Measurements from ENCODE around the gene PCARE.

Gene PCARE

GRCh38 chr2:29033172-29033571, 41.2 kb downstream of the PCARE start:
- no peaks in the 10 kb centered on the region for H3K9me3 ChIP-seq (replicated peaks; ENCODE audit: insufficient read depth, low read length)
- H3K9me2 ChIP-seq (replicated peaks; ENCODE audit: insufficient read depth, low read length), result no peaks in the 10 kb centered on the region
- H3K36me3 ChIP-seq (replicated peaks; ENCODE audit: insufficient read depth, low read length), result no peaks in the 10 kb centered on the region
- no peak overlapping the region for H3K4me2 ChIP-seq (ENCODE audit: low read depth, low read length)
- no peaks in the 10 kb centered on the region for H3F3A ChIP-seq (ENCODE audit: insufficient read depth, low read length)
- H3K27me3 ChIP-seq (replicated peaks; ENCODE audit: insufficient read depth, low read length), result no peaks in the 10 kb centered on the region
- no peak for DNase-seq
- H4K20me1 ChIP-seq (ENCODE audit: insufficient read depth, low read length), result no peaks in the 10 kb centered on the region
- H3K79me2 ChIP-seq (ENCODE audit: low read length), result no peaks in the 10 kb centered on the region
- TF ChIP-seq EZH2phosphoT487 (IDR thresholded peaks at IDR 0.05; ENCODE audit: low read length) (no peak), CTCF (IDR thresholded peaks at IDR 0.05; ENCODE audit: low read length) (no peak), EZH2 (optimal IDR thresholded peaks at IDR 0.05; ENCODE audit: low read depth, low read length) (no peak)
- H3K4me1 ChIP-seq (ENCODE audit: low read length), result no peaks in the 10 kb centered on the region
- no peak overlapping the region for H3K9ac ChIP-seq (ENCODE audit: low read length)
- no peak overlapping the region for H3K4me3 ChIP-seq (ENCODE audit: low read length)
- H2AFZ ChIP-seq (ENCODE audit: low read length), result no peak overlapping the region
- H3K27ac ChIP-seq (ENCODE audit: low read length), result no peak overlapping the region

DNA sequence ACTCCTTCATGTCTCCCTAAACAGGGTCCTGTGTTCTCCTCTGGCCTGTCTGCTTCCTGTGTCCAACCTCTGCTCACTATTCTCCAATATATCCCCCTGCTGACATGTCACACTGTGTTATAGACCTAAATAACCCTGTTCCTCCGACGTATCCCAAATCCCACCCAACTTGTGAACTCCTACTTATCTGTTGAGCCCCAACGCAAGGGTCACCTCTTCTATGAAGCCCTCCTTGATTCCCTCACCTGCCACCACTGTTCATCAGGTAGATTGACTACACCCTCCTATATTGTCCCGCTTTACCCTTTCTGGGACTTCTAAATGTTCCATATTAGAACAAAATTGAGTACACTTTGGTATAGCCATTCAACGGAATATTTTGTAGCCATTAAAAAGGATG, 42.1 kb downstream of the PCARE start:
- no peak for DNase-seq
- no peak for TF ChIP-seq CTCF (IDR thresholded peaks at IDR 0.05; ENCODE audit: low read length)
- TF ChIP-seq EZH2phosphoT487 (IDR thresholded peaks at IDR 0.05; ENCODE audit: low read length), result no peak
- no peak for TF ChIP-seq EZH2 (optimal IDR thresholded peaks at IDR 0.05; ENCODE audit: low read depth, low read length)
- Histone ChIP-seq H2AFZ (ENCODE audit: low read length) (no peak overlapping the region), H3K9me3 (replicated peaks; ENCODE audit: insufficient read depth, low read length) (no peaks in the 10 kb centered on the region), H3K36me3 (replicated peaks; ENCODE audit: insufficient read depth, low read length) (no peaks in the 10 kb centered on the region), H3K27ac (ENCODE audit: low read length) (no peak overlapping the region), H3K4me3 (ENCODE audit: low read length) (no peak overlapping the region), H3K4me1 (ENCODE audit: low read length) (no peaks in the 10 kb centered on the region), H3K4me2 (ENCODE audit: low read depth, low read length) (no peak overlapping the region), H3F3A (ENCODE audit: insufficient read depth, low read length) (no peaks in the 10 kb centered on the region), H3K9me2 (replicated peaks; ENCODE audit: insufficient read depth, low read length) (no peaks in the 10 kb centered on the region), H4K20me1 (ENCODE audit: insufficient read depth, low read length) (no peaks in the 10 kb centered on the region), H3K27me3 (replicated peaks; ENCODE audit: insufficient read depth, low read length) (no peaks in the 10 kb centered on the region), H3K9ac (ENCODE audit: low read length) (no peak overlapping the region), H3K79me2 (ENCODE audit: low read length) (no peaks in the 10 kb centered on the region)

DNA sequence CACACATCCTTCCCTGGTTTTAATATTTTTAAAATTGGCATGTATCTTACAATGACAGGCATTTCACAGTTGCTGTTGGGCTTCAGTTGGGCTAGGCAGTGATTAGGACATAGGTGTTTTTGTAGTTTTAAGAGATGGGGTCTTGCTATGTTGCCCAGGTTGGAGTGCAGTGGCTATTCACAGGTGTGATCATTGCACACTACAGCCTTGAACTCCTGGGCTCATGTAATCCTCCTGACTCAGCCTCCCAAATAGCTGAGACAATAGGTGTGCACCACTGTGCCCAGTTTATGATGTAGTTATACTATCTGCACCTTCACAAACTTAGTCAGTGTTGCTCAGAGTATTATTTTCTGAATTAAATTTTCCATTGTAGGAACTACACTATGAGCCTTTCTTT, 43.3 kb downstream of the PCARE start:
- H3K4me3 ChIP-seq (ENCODE audit: low read length), result no peak overlapping the region
- H3K36me3 ChIP-seq (replicated peaks; ENCODE audit: insufficient read depth, low read length), result no peaks in the 10 kb centered on the region
- no peak overlapping the region for H3K4me2 ChIP-seq (ENCODE audit: low read depth, low read length)
- TF ChIP-seq EZH2phosphoT487 (IDR thresholded peaks at IDR 0.05; ENCODE audit: low read length) (no peak), CTCF (IDR thresholded peaks at IDR 0.05; ENCODE audit: low read length) (no peak), EZH2 (optimal IDR thresholded peaks at IDR 0.05; ENCODE audit: low read depth, low read length) (no peak)
- no peaks in the 10 kb centered on the region for H3K9me2 ChIP-seq (replicated peaks; ENCODE audit: insufficient read depth, low read length)
- H3K9me3 ChIP-seq (replicated peaks; ENCODE audit: insufficient read depth, low read length), result no peaks in the 10 kb centered on the region
- no peak for DNase-seq
- no peak overlapping the region for H3K27ac ChIP-seq (ENCODE audit: low read length)
- no peaks in the 10 kb centered on the region for H4K20me1 ChIP-seq (ENCODE audit: insufficient read depth, low read length)
- H3K4me1 ChIP-seq (ENCODE audit: low read length), result no peaks in the 10 kb centered on the region
- H2AFZ ChIP-seq (ENCODE audit: low read length), result no peak overlapping the region
- H3K79me2 ChIP-seq (ENCODE audit: low read length), result no peaks in the 10 kb centered on the region
- no peaks in the 10 kb centered on the region for H3K27me3 ChIP-seq (replicated peaks; ENCODE audit: insufficient read depth, low read length)
- no peak overlapping the region for H3K9ac ChIP-seq (ENCODE audit: low read length)
- H3F3A ChIP-seq (ENCODE audit: insufficient read depth, low read length), result no peaks in the 10 kb centered on the region
